ENCODE data around the gene PLOD1. TPM values are rescaled to one million over a fixed set of nuclear protein-coding genes. Genes with fewer than 3 reads are reported as not detected.

The PLOD1 gene
- total RNA-seq, 1 experiment from 2014 or later, result 64.1 TPM

DNA sequence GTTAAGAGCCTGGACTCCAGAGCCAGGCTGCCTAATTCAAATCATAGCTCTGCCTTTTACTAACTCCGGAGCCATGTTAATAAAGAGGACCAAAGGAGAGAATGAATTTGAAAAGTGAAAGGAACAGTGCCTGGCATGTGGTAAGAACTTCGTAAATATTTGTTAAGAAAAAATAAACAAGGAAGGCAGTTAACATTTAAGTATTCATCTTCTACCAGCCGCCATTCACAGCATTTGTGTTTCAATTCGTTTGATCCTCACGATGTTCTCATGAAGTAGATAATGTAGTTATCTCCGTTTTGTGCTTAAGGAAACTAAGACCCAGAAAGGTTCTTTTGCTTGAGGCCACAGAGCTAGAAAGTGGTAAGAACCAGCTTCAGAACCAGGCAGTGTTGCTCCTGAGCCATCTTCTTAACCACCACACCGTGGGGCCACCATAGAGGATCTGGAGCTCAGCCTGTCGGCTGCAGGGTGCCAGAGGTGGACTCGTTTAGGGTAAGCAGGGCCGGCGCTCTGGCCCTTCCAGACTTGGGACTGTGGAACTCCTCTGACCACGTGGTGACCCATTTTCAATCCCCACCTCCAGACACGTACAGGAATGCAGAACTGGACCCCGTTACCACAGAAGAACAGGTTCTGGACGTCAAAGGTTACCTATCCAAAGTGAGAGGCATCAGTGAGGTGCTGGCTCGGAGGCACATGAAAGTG, 57.6 kb downstream of the PLOD1 start:
- H2AFZ ChIP-seq, result no peak overlapping the region
- no peak overlapping the region for H3K27ac ChIP-seq
- DNase-seq, result no peak
- no peaks in the 10 kb centered on the region for H3K9me2 ChIP-seq (ENCODE audit: insufficient read depth)
- no TSS peak for BruUV-seq (replicated peaks)
- H3K9me3 ChIP-seq (ENCODE audit: insufficient read depth, low read depth), result no peaks in the 10 kb centered on the region
- ChIA-PET POLR2A (ENCODE audit: unreplicated experiment) (no interaction called here), CTCF (no interaction called here)
- H3K4me3 ChIP-seq, result no peak overlapping the region
- TF ChIP-seq EZH2 (IDR thresholded peaks at IDR 0.05; ENCODE audit: low read depth) (no peak), CTCF (conservative IDR thresholded peaks at IDR 0.05) (no peak)
- no peak overlapping the region for H3K4me2 ChIP-seq
- peaks cover 9% of the 10 kb centered on the region; the same call in 1 of the 2 replicates for H3K4me1 ChIP-seq (replicated peaks; ENCODE audit: insufficient read depth)
- H3F3A ChIP-seq (ENCODE audit: insufficient read depth, low read depth), result no peaks in the 10 kb centered on the region
- 0 out of 2 replicates have a peak, but pooled peaks cover 4% of the 10 kb centered on the region for H3K36me3 ChIP-seq (ENCODE audit: low read depth)
- intact Hi-C loops (cut with micrococcal nuclease; ENCODE audit: unreplicated experiment), result no loop called here
- no peaks in the 10 kb centered on the region for H3K27me3 ChIP-seq (ENCODE audit: insufficient read depth, low read depth)
- no peaks in the 10 kb centered on the region for H3K79me2 ChIP-seq (ENCODE audit: low read depth)
- no peaks in the 10 kb centered on the region for H4K20me1 ChIP-seq (ENCODE audit: insufficient read depth)

DNA sequence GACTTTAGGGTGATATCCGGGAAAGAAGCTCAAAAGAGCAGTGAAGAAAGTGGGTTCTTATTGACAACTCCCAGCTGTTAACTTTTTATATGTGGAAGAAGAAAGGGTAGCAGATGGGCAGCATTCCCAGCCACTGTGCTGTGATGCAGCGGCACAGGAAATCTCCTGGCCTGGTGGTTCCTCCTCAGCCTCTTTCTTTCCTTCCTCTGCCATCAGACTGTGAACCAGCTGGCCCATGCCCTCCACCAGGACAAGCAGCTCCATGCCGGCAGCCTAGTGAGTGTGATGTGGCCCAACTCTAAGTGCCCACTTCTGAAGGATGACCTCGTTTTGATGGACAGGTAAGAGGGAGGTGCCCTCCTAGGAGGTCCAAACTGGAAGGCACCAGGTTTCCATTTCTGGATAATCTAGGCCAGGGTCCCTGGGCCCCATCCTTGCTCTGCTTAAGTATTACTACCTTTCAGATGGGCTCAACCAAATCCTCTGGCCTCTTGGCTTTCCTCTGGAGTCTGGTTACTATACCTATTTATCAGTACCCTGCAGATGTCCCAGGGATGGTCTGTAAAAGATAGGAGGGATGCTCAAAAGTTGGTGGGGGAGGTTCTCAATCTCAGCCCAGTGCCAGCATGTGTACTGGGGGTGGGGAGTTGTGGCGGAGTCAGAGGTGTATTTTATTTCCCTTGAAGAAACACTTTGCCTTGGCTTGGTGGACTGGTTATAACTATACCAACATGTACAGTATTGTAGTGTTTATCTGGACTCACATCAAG, 62.7 kb downstream of the PLOD1 start:
- Histone ChIP-seq H3K4me3 (no peak overlapping the region), H3K36me3 (ENCODE audit: low read depth) (peaks cover 5% of the 10 kb centered on the region; the same call in 1 of the 2 replicates), H3F3A (ENCODE audit: insufficient read depth, low read depth) (0 out of 2 replicates have a peak, but pooled peaks cover 4% of the 10 kb centered on the region), H3K79me2 (ENCODE audit: low read depth) (no peaks in the 10 kb centered on the region), H3K9me3 (ENCODE audit: insufficient read depth, low read depth) (no peaks in the 10 kb centered on the region), H3K4me2 (no peak overlapping the region), H3K27ac (no peak overlapping the region), H2AFZ (no peak overlapping the region), H3K27me3 (ENCODE audit: insufficient read depth, low read depth) (no peaks in the 10 kb centered on the region), H3K4me1 (replicated peaks; ENCODE audit: insufficient read depth) (no peaks in the 10 kb centered on the region), H3K9me2 (ENCODE audit: insufficient read depth) (no peaks in the 10 kb centered on the region), H4K20me1 (ENCODE audit: insufficient read depth) (no peaks in the 10 kb centered on the region)
- intact Hi-C loops (cut with micrococcal nuclease; ENCODE audit: unreplicated experiment), result no loop called here
- BruUV-seq (replicated peaks), result no TSS peak
- TF ChIP-seq EZH2 (IDR thresholded peaks at IDR 0.05; ENCODE audit: low read depth) (no peak), CTCF (conservative IDR thresholded peaks at IDR 0.05) (no peak)
- ChIA-PET POLR2A (ENCODE audit: unreplicated experiment) (no interaction called here), CTCF (interaction anchor here (0.6 kb wide), 1 partner anchor 89 kb away, joined by 3 read pairs; no protein-coding TSS in a partner anchor)
- DNase-seq, result no peak

GRCh38 chr1:11998636-11999035, 64.1 kb downstream of the PLOD1 start:
- H3K9me2 ChIP-seq (ENCODE audit: insufficient read depth), result no peaks in the 10 kb centered on the region
- H4K20me1 ChIP-seq (ENCODE audit: insufficient read depth), result no peaks in the 10 kb centered on the region
- no peak overlapping the region for H3K27ac ChIP-seq
- no peak overlapping the region for H3K4me3 ChIP-seq
- peaks cover 5% of the 10 kb centered on the region; the same call in 1 of the 2 replicates for H3K36me3 ChIP-seq (ENCODE audit: low read depth)
- H3K79me2 ChIP-seq (ENCODE audit: low read depth), result no peaks in the 10 kb centered on the region
- CTCF ChIA-PET, result no interaction called here
- no peak overlapping the region for H3K4me2 ChIP-seq
- no peaks in the 10 kb centered on the region for H3K27me3 ChIP-seq (ENCODE audit: insufficient read depth, low read depth)
- no TSS peak for BruUV-seq (replicated peaks)
- H3F3A ChIP-seq (ENCODE audit: insufficient read depth, low read depth), result 0 out of 2 replicates have a peak, but pooled peaks cover 4% of the 10 kb centered on the region
- H2AFZ ChIP-seq, result no peak overlapping the region
- TF ChIP-seq CTCF (conservative IDR thresholded peaks at IDR 0.05), result no peak
- no peak for TF ChIP-seq EZH2 (IDR thresholded peaks at IDR 0.05; ENCODE audit: low read depth)
- POLR2A ChIA-PET (ENCODE audit: unreplicated experiment), result no interaction called here
- no peak for DNase-seq
- no peaks in the 10 kb centered on the region for H3K4me1 ChIP-seq (replicated peaks; ENCODE audit: insufficient read depth)
- intact Hi-C loops (cut with micrococcal nuclease; ENCODE audit: unreplicated experiment), result no loop called here
- no peaks in the 10 kb centered on the region for H3K9me3 ChIP-seq (ENCODE audit: insufficient read depth, low read depth)
